RCC 7860 (cell line): ENCODE results near the gene BEND7.

Experiments
- DNase-seq: peaks from one replicate; pipeline ENCODE4 v3.0.0-alpha.2; 2015; ENCODE audit warnings: low spot score
- FAIRE-seq: peaks from 2 replicates; lab custom pipeline; 2012; peaks lifted over from hg19 to GRCh38; lab: Jason Lieb, UNC

BEND7 gene

GRCh38 chr10:13393640-13394039 is 135.2 kb downstream of the BEND7 start:
- FAIRE-seq (no peak), DNase-seq (no peak)

GRCh38 chr10:13392701-13393100 is 136.1 kb downstream of the BEND7 start:
- DNase-seq (no peak), FAIRE-seq (no peak)
